CD4-positive, alpha-beta memory T cell (primary cell): ENCODE results near the gene MLF2. TPM values are rescaled to one million over a fixed set of nuclear protein-coding genes. Genes with fewer than 3 reads are reported as not detected.

Experiments
- CTCF ChIA-PET: fragments of 350-600 bp; sonication (Branson Sonifier 250); formaldehyde crosslinking; loops from one replicate; lab custom pipeline; 2021; ENCODE audit warnings: inconsistent platforms; ENCODE audit not compliant: partially characterized antibody; lab: Charles Lee
- POLR2A ChIA-PET: fragments of 350-600 bp; sonication (Branson Sonifier 250); formaldehyde crosslinking; loops from one replicate; lab custom pipeline; 2021; ENCODE audit not compliant: partially characterized antibody; lab: Charles Lee
- DNase-seq, 5 donors: peaks; one replicate each; pipeline versions ENCODE4 v3.0.0 to v3.0.0-alpha.2; 2020 to 2022; ENCODE audit warnings: mixed read lengths in 1 of 5
- H3K27ac ChIP-seq: one replicate; pipeline ENCODE4 v1.7.0; 2013; ENCODE audit warnings: low read depth, low read length
- H3K27me3 ChIP-seq: 2 replicates; pipeline ENCODE4 v1.7.0; 2013; ENCODE audit warnings: mild to moderate bottlenecking, low read length, moderate library complexity; ENCODE audit not compliant: insufficient read depth
- H3K36me3 ChIP-seq: 2 replicates; pipeline ENCODE4 v1.7.0; 2013; ENCODE audit warnings: mild to moderate bottlenecking, low read length, moderate library complexity; ENCODE audit not compliant: insufficient read depth
- H3K4me1 ChIP-seq: 2 replicates; pipeline ENCODE4 v1.7.0; 2013; ENCODE audit warnings: mild to moderate bottlenecking, low read length, moderate library complexity; ENCODE audit not compliant: insufficient read depth
- H3K4me3 ChIP-seq, 2 donors: one replicate each; pipeline ENCODE4 v1.7.0; 2013; ENCODE audit warnings: low read length in 2 of 2, mild to moderate bottlenecking in 1 of 2
- H3K9me3 ChIP-seq, 2 donors: one replicate each; pipeline ENCODE4 v1.7.0; 2013; ENCODE audit warnings: low read length in 2 of 2, control low read depth in 1 of 2; ENCODE audit not compliant: control insufficient read depth in 1 of 2
- H3K27ac Mint-ChIP-seq, 7 donors: one replicate each; pipeline ENCODE4 v1.8.0; 2020 to 2021; ENCODE audit warnings: mixed read lengths in 7 of 7, mild to moderate bottlenecking in 6 of 7, inconsistent platforms in 3 of 7, moderate library complexity in 3 of 7
- H3K27me3 Mint-ChIP-seq, 2 donors: one replicate each; pipeline ENCODE4 v1.8.0; 2020 to 2021; ENCODE audit warnings: mixed read lengths in 2 of 2
- H3K36me3 Mint-ChIP-seq, 2 donors: one replicate each; pipeline ENCODE4 v1.8.0; 2020 to 2021; ENCODE audit warnings: mixed read lengths in 2 of 2, inconsistent platforms in 1 of 2, mild to moderate bottlenecking in 1 of 2
- H3K4me1 Mint-ChIP-seq, 4 donors: one replicate each; pipeline ENCODE4 v1.8.0; 2020 to 2021; ENCODE audit warnings: mixed read lengths in 4 of 4, mild to moderate bottlenecking in 1 of 4
- H3K4me3 Mint-ChIP-seq, 8 donors: one replicate each; pipeline ENCODE4 v1.8.0; 2020 to 2021; ENCODE audit warnings: mixed read lengths in 8 of 8, mild to moderate bottlenecking in 7 of 8, moderate library complexity in 6 of 8, inconsistent platforms in 3 of 8
- H3K9me3 Mint-ChIP-seq, 8 donors: one replicate each; pipeline ENCODE4 v1.8.0; 2020 to 2021; ENCODE audit warnings: mixed read lengths in 8 of 8, mild to moderate bottlenecking in 5 of 8, inconsistent platforms in 3 of 8, moderate library complexity in 1 of 8
- intact Hi-C: fragments of 100-400 bp; cut with micrococcal nuclease; formaldehyde crosslinking; loops from one replicate; pipeline ENCODE4 v1.15.1; 2023
- polyA plus RNA-seq, 2 donors: library from polyadenylated mRNA; unstranded; fragments of 300-500 nt; fragmentation: Illumina TruSeq; gene quantifications; one replicate each; pipeline ENCODE4 v1.2.3, GENCODE V29; 2021
- total RNA-seq, 2 experiments: library from RNA; stranded (reverse); gene quantifications; one replicate each; pipeline ENCODE4 v1.2.3, GENCODE V29; 2021

MLF2 gene
- total and polyA plus RNA-seq, 4 experiments from 2014 or later: 79.8 to 130 (median 95.7) TPM

DNA sequence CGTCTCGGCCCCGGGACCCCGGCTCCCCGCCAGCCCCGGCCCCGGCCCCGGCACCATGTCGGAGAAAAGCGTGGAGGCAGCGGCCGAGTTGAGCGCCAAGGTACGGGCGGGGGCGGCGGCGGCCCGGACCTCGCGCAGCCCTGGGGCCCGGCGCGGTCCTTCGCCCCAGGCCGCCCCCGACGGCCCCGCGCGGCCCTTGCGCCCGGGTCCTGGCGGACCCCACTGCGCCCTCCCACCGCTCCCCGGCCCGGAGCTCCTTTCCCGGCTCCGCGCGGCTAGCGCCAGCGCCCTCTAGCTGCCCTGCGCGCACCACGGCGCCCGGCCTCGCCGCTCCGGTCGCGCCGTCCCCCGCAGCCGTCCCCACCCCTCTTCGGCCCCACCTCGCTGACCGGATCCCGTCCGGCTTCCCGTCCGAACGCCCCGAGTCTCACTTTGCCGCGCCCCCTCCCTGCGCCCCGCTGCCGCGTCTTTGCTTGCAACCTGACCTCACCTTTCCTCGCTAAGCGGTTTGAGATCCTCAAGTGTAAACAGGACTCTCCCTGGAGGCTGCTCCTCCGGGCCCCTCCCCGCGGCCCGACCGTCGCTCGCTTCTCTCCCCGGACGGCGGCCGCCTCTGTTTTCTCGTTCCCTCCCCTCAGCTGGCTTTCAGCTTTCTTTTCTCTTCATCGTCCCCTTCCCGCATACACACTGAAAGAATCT, 13.9 kb upstream of the MLF2 start:
- H3K27me3 Mint-ChIP-seq: peaks cover 16 to 35% of the 10 kb centered on the region in 2 donors
- H3K4me1 ChIP-seq: peaks cover 37% of the 10 kb centered on the region
- no peaks in the 10 kb centered on the region for H3K36me3 ChIP-seq
- no peaks in the 10 kb centered on the region for H3K9me3 ChIP-seq
- DNase-seq: peak; percentile 39 to 56 (median 51)
- peak overlapping the region; percentile 85 to 90 (median 88) for H3K4me3 Mint-ChIP-seq
- intact Hi-C loops: loop anchor here (1.0 to 2.0 kb wide), 2 partner anchors 13 to 26 kb away; partner anchors contain the start of gene MLF2
- peaks cover 0 to 4% (median 0%) of the 10 kb centered on the region in 8 donors for H3K9me3 Mint-ChIP-seq
- H3K27me3 ChIP-seq: peaks cover 15% of the 10 kb centered on the region
- H3K27ac ChIP-seq: no peak overlapping the region
- POLR2A ChIA-PET: interaction anchor here (0.9 to 4.1 kb wide), 16 partner anchors 8 to 199 kb away, joined by 3 to 44 read pairs (median 6); partner anchors contain the start of genes C12orf57, CD4, CDCA3 and MLF2
- H3K4me3 ChIP-seq: peak overlapping the region in 1 of 2 donors; percentile 52
- H3K36me3 Mint-ChIP-seq: peaks cover 0 to 1% of the 10 kb centered on the region in 2 donors
- peak overlapping the region; percentile 7 to 84 (median 67) for H3K27ac Mint-ChIP-seq
- H3K4me1 Mint-ChIP-seq: peaks cover 21 to 52% (median 34%) of the 10 kb centered on the region in 4 donors
- CTCF ChIA-PET: interaction anchor here (0.6 to 23.3 kb wide), 28 partner anchors 9 to 296 kb away, joined by 3 to 343 read pairs (median 5); partner anchors contain the start of genes CD4, CDCA3, COPS7A and GPR162

DNA sequence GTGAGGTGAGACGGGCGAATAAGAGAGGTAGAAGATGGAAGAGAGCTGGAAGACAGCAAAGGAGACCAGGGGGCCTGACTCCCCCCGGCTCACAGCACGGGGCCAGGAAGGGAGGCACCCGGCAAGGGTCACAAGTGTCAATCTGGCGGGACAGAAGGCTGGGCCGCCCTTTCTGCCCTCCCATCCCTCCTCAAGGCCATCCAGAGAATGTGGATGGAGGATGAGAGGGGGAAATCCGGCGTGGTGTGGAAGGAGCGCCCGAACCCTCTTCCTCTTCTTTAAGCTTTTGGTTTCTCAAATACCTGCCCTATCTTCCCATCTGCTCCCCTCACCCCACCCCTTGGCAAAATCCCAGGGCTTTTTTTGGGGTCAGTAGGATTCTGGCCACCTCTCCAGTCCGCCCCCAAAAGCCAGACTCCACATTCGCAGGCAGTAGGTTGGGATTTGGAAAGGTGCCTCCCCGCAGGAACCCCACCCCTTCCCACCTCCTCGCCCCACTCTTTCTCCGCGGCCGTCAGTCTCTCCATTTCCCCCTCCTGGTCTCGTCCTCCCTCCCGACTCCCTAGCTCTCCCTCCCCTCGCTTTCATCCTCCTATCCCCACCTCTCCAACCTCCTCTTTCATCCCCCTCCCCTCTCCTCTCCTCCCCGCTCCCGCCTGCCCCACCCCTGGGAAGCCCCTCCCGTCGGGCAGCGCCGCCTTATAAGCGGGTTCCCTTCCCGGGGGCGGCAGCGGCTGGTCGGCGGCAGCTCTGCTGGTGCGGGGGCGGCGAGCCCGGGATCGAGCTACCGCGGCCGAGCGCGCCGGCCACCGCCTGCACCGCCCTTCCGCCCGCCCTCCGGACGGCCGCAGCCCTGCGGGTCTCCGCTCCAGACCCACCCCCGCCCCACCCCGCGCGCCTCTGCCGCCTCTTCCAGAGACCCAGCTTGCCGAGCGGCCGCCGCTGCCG, 13.0 kb upstream of the MLF2 start, which contains the start of gene PTMS:
Gene PTMS (plus strand): TSS at position 730 of the 948 bp plus-strand sequence. CDS start 343 bp downstream, outside the sequence.
- Mint-ChIP-seq H3K9me3 (peaks cover 0 to 2% (median 0%) of the 10 kb centered on the region in 8 donors), H3K36me3 (peaks cover 0 to 1% of the 10 kb centered on the region in 2 donors), H3K27ac (peak within 1 kb of the TSS; percentile 7 to 86 (median 82)), H3K4me3 (peak within 1 kb of the TSS; percentile 85 to 90 (median 88)), H3K4me1 (peaks cover 16 to 43% (median 29%) of the 10 kb centered on the region in 4 donors), H3K27me3 (peaks cover 16 to 29% of the 10 kb centered on the region in 2 donors)
- H3K4me1 ChIP-seq: peaks cover 28% of the 10 kb centered on the region
- no peaks in the 10 kb centered on the region for H3K9me3 ChIP-seq
- ChIA-PET POLR2A (interaction anchor here (0.9 to 4.1 kb wide), 16 partner anchors 8 to 198 kb away, joined by 3 to 44 read pairs (median 6); partner anchors contain the start of genes C12orf57, CD4, CDCA3 and MLF2), CTCF (interaction anchor here (0.6 to 23.3 kb wide), 28 partner anchors 8 to 295 kb away, joined by 3 to 343 read pairs (median 5); partner anchors contain the start of genes CD4, CDCA3, COPS7A and GPR162)
- intact Hi-C loops: loop anchor here (1.0 to 2.0 kb wide), 2 partner anchors 13 to 27 kb away; partner anchors contain the start of gene MLF2
- H3K4me3 ChIP-seq: peak within 1 kb of the TSS in 1 of 2 donors; percentile 52
- no peak for DNase-seq
- no peaks in the 10 kb centered on the region for H3K36me3 ChIP-seq
- no peak within 1 kb of the TSS for H3K27ac ChIP-seq
- peaks cover 15% of the 10 kb centered on the region for H3K27me3 ChIP-seq

DNA sequence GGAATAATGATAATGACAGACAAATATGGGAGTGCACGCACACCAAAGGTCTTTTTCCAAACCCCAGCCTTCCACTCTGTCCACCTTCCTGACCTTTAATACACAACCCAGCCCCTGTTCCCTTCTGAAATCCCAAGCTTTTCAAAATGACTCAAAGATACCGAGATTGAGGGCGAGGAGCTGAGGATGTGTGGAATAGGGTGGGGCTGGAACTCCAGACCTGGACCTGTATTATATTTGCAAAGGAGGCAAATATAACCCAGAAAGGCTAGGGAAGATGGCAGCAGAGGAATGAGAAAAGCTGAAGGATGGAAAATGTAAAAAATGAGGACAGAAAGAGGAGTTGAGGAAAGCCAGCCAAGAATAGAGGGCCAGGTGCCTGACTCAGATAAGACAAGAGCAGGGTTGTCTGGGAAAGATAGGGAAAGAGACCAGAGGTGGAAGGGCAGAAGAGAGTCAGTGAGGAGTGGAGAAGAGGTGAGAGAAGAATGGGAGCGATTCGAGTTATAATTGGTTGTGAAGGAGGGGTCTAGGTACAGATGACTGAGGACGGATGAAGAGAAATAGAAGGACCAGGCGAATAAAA, 12.2 kb upstream of the MLF2 start:
- peaks cover 27% of the 10 kb centered on the region for H3K4me1 ChIP-seq
- intact Hi-C loops: no loop called here
- CTCF ChIA-PET: interaction anchor here (0.7 to 23.3 kb wide), 10 partner anchors 8 to 71 kb away, joined by 4 to 343 read pairs (median 22); partner anchors contain the start of genes CD4, GPR162, MLF2 and P3H3
- Mint-ChIP-seq H3K36me3 (peaks cover 0 to 1% of the 10 kb centered on the region in 2 donors), H3K27me3 (peaks cover 16 to 27% of the 10 kb centered on the region in 2 donors), H3K4me1 (peaks cover 15 to 42% (median 28%) of the 10 kb centered on the region in 4 donors), H3K9me3 (peaks cover 0 to 2% (median 0%) of the 10 kb centered on the region in 8 donors), H3K4me3 (peak overlapping the region; percentile 61 to 88 (median 72)), H3K27ac (peak overlapping the region in 6 of 7 donors; percentile 3 to 86 (median 20))
- H3K27ac ChIP-seq: no peak overlapping the region
- no peak overlapping the region for H3K4me3 ChIP-seq
- H3K36me3 ChIP-seq: no peaks in the 10 kb centered on the region
- no peak for DNase-seq
- no peaks in the 10 kb centered on the region for H3K9me3 ChIP-seq
- peaks cover 15% of the 10 kb centered on the region for H3K27me3 ChIP-seq
- POLR2A ChIA-PET: interaction anchor here (0.9 to 4.1 kb wide), 8 partner anchors 9 to 178 kb away, joined by 3 to 44 read pairs (median 14); partner anchors contain the start of genes C12orf57, CD4, CDCA3 and MLF2

DNA sequence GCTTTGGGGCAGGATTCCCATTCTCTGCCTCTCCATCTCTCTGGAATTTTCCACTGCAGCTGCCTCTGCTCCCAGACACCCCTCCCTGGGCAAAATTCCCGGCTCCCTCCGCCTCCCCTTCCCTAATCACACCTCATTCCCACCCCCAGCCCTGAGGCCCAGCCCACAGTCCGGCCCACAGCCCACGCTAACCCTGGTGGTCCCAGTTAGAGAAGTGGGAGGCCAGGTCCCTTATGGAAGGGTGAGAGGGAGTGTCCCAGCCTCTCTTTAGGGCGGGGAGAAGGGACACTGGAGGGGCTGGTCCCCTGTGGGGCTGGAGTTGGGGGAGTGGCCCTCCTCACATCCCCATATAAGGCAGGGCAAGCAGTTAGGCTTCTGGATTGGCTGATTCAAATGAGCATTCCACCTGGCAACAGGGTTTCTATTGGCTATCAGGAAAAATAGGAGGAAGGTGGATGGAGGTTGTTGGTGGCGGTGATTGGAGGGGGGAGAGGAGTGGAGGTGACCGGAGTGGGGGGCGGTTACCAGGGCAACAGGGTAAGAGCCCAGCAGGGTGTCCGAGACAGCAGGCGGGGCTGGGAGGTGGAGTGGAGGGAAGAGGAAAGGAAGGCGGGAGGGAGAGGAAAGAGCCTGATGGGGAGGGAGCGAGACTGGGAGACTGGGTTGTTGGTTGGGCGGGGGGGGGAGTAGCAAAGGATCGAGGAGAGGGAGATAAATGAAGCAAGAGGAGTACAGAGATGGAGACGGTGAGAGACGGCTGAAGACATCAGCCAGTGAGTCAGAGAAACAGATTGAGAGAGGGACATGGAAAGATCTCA, 11.3 kb upstream of the MLF2 start:
- H3K4me3 Mint-ChIP-seq: peak overlapping the region; percentile 3 to 72 (median 62)
- Histone ChIP-seq H3K36me3 (no peaks in the 10 kb centered on the region), H3K27ac (no peak overlapping the region), H3K4me3 (no peak overlapping the region), H3K4me1 (peaks cover 27% of the 10 kb centered on the region), H3K27me3 (peaks cover 15% of the 10 kb centered on the region), H3K9me3 (no peaks in the 10 kb centered on the region)
- ChIA-PET POLR2A (interaction anchor here (1.0 to 4.1 kb wide), 4 partner anchors 11 to 69 kb away, joined by 3 to 44 read pairs (median 22); partner anchors contain the start of genes CD4 and MLF2), CTCF (interaction anchor here (0.9 to 23.3 kb wide), 8 partner anchors 7 to 72 kb away, joined by 3 to 343 read pairs (median 24); partner anchors contain the start of genes GPR162, LAG3, MLF2 and PTMS)
- H3K27me3 Mint-ChIP-seq: peaks cover 16 to 25% of the 10 kb centered on the region in 2 donors
- H3K27ac Mint-ChIP-seq: peak overlapping the region in 2 of 7 donors; percentile 31 to 46
- peak; percentile 47 to 79 (median 56) for DNase-seq
- H3K36me3 Mint-ChIP-seq: peaks cover 0 to 1% of the 10 kb centered on the region in 2 donors
- peaks cover 15 to 40% (median 28%) of the 10 kb centered on the region in 4 donors for H3K4me1 Mint-ChIP-seq
- intact Hi-C loops: no loop called here
- peaks cover 0 to 2% (median 0%) of the 10 kb centered on the region in 8 donors for H3K9me3 Mint-ChIP-seq

DNA sequence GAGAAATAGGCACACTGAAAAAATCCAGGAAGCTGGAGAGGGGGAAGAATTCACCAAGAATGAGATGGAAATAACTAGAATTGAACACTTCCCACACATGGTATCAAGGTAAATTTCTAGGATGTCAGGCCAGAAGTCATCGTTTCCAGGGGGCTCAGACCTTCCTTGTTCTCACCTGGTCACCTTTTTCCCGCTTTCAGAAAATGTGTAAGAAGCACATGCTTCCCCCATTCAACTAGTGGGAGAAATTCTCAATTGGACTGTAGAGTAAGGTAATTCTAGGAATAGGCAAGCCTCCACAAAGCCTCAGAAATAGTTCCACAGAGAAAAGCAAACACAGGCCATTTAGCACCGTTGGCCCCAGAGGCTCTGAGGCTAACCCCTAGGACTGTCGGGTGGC, 10.4 kb upstream of the MLF2 start:
- POLR2A ChIA-PET: interaction anchor here (1.0 kb wide), 1 partner anchor 70 kb away, joined by 3 read pairs; no protein-coding TSS in a partner anchor
- no peak for DNase-seq
- Mint-ChIP-seq H3K36me3 (peaks cover 0 to 1% of the 10 kb centered on the region in 2 donors), H3K4me3 (peak overlapping the region in 2 of 8 donors; percentile 13 to 31), H3K4me1 (peaks cover 15 to 38% (median 27%) of the 10 kb centered on the region in 4 donors), H3K9me3 (peaks cover 0 to 2% (median 0%) of the 10 kb centered on the region in 8 donors), H3K27ac (no peak overlapping the region), H3K27me3 (peaks cover 19% of the 10 kb centered on the region in 2 donors)
- CTCF ChIA-PET: interaction anchor here (0.9 to 13.5 kb wide), 4 partner anchors 9 to 73 kb away, joined by 3 to 343 read pairs (median 9); partner anchors contain the start of genes LAG3, MLF2 and PTMS
- H3K27me3 ChIP-seq: peaks cover 15% of the 10 kb centered on the region
- intact Hi-C loops: no loop called here
- no peak overlapping the region for H3K4me3 ChIP-seq
- H3K27ac ChIP-seq: no peak overlapping the region
- no peaks in the 10 kb centered on the region for H3K9me3 ChIP-seq
- no peaks in the 10 kb centered on the region for H3K36me3 ChIP-seq
- peaks cover 27% of the 10 kb centered on the region for H3K4me1 ChIP-seq
